Left renal pelvis (tissue), 4 donors: ENCODE data around the gene BPTF. TPM values are rescaled to one million over a fixed set of nuclear protein-coding genes. Genes with fewer than 3 reads are reported as not detected.
"Not testable (repeated sequence)": the region's sequence is repeated elsewhere in the genome, so short reads cannot be mapped to it uniquely, and the experiment has no call there.

Source experiments
- DNase-seq, 4 donors: peaks; one replicate each; pipeline ENCODE4 v3.0.0-alpha.2; 2013; ENCODE audit warnings: low read depth in 4 of 4, low spot score in 3 of 4
- polyA plus RNA-seq, 4 donors: library from polyadenylated mRNA; unstranded; fragments of 120-200 nt; gene quantifications; one replicate each; pipeline ENCODE4 v1.2.1, GENCODE V29; 2013; ENCODE audit not compliant: insufficient read length in 4 of 4

BPTF gene
- polyA plus RNA-seq, 4 donors: 94.0 to 129 (median 118) TPM

DNA sequence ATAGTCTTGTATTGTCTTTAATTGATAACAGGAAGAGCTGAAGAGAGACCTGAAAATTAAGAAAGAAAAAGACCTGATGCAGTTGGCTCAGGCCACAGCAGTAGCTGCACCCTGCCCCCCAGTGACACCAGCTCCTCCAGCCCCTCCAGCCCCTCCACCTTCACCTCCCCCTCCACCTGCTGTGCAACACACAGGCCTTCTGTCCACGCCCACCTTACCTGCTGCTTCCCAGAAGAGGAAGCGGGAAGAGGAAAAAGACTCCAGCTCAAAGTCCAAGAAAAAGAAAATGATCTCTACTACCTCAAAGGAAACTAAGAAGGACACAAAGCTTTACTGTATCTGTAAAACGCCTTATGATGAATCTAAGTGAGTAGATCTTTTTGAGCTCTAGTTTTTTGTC, 134.2 kb downstream of the BPTF start:
- DNase-seq: no peak

DNA sequence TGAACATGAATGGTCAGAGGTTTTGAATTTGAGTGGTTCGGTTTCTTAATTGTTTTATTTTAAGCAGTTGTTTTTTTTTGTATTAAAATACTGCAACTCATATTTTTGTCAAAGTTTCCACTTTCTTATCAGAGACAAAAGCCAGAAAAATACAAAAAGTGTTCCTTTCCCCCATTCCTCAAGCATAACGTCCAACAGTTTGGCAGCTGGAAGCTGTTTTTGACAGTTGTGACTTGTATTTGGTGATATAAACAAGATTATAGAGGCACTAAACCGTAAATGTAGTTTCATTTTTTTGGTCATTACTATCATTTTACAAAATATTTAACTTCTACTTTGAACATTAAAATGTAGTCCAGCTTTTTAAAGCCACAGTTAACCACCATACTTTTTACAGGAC, 135.0 kb downstream of the BPTF start:
- not testable (repeated sequence) for DNase-seq

GRCh38 chr17:67962156-67962555, 136.9 kb downstream of the BPTF start:
- not testable (repeated sequence) for DNase-seq

- DNase-seq: peak in 3 of 4 donors; percentile 12 to 24 (median 18)
These were observed 137.9 kb downstream of the BPTF start for GRCh38 chr17:67963145-67963572.

- DNase-seq: no peak
These were observed 145.5 kb downstream of the BPTF start for GRCh38 chr17:67970783-67971182.

- no peak for DNase-seq
These were observed 148.9 kb downstream of the BPTF start for GRCh38 chr17:67974185-67974584.

DNA sequence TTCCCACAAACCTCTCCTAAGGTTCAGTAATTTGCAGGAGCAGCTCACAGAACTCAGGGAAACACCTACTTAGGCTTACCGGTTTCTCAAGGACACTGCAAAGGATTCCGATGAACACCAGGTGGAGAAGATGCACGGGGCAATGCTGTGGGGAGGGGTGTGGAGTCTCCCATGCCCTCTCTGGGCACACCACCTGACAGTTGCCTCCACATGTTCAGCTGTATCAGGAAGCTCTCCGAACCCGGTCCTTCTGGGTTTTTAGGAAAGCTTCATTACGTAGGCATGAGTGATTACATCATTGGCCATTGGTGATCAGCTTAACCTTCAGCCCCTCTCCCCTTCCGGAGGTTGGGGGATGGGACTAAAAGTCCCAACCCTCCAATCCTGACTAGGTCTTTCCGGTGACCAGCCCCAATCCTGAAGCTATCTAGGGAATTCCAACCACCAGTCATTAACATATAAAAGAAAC, 149.3 kb downstream of the BPTF start:
- no peak for DNase-seq

DNA sequence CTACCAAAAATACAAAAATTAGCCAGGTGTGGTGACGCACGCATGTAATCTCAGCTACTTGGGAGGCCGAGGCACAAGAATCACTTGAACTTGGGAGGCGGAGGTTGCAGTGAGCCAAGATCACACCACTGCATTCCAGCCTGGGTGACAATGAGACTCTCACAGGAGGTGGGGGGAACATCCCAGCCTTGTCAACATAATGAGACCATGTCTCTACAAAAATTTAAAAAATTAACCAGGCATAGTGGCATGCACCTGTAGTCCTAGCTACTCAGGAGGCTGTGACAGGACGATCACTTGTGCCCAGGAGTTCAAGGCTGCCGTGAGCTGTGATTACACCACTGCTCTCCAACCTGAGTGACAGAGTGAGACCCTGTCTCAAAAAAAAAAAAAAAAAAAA, 151.0 kb downstream of the BPTF start:
- DNase-seq: not testable (repeated sequence)

- no peak for DNase-seq
These were observed 155.2 kb downstream of the BPTF start for GRCh38 chr17:67980456-67980855.

DNA sequence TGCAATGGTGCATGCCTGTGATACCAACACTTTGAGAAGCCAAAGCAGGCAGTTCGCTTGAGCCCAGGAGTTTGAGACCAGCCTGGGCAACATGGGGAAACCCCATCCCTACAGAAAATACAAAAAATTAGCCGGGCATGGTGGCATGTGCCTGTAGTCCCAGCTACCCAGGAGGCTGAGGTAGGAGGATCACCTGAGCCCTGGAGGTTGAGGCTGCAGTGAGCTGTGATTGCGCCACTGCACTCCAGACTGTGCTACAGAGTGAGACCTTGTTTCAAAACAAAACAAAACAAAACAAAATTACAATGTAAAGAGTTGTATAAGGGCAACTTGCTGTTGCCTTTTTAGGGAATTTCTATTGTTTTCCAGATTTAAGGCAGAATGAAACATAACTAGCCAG, 155.6 kb downstream of the BPTF start:
- DNase-seq: not testable (repeated sequence)

GRCh38 chr17:67982034-67982640, 156.8 kb downstream of the BPTF start:
- no peak for DNase-seq

DNA sequence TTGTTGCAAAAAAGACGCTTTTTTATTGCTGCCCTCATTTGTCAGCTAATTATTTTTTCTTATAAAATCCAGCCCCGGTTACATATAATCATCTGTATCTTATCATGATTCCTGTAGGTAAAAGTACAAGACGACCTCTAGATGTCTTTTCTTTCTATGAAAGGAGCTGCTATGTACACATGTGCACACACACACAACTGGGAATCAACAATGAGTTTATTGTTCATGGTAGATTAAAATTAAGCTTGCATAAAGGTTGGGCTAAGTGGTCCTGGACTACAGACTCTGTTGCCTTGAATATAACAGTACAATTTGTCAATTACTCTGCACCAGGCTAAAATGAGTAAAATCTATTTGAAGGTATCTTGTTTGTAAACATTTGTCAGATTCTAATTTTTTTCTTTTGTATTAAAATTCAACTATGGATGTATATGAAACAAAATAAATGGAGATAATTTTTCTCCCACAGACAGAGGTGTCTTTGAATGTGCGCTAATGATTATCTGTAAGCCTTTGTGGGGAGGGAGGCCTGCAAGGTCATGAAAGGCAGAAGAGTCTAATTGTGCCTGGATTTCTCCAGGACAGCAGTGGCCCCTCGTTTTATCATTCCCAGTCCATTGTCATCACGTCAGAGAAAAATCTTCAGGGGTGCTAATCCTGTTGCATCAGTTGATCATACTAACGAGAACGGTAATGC, 157.5 kb downstream of the BPTF start:
- no peak for DNase-seq

DNA sequence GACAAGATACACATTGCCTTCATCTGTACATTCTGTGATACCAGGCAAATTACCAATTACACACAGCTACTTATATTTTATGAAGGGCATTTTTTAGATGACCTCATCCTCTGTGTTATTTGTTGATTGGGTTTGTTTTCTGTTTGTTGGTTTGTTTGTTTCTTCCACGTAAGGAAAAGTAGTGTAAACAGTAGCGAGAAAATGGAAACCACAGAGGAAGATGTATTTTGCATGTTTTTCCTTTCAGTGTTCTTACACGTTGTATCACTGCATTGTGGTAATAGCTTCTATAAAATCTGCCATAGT, 158.0 kb downstream of the BPTF start:
- DNase-seq: no peak

- DNase-seq: no peak
These were observed 165.6 kb downstream of the BPTF start for GRCh38 chr17:67990909-67991308.

DNA sequence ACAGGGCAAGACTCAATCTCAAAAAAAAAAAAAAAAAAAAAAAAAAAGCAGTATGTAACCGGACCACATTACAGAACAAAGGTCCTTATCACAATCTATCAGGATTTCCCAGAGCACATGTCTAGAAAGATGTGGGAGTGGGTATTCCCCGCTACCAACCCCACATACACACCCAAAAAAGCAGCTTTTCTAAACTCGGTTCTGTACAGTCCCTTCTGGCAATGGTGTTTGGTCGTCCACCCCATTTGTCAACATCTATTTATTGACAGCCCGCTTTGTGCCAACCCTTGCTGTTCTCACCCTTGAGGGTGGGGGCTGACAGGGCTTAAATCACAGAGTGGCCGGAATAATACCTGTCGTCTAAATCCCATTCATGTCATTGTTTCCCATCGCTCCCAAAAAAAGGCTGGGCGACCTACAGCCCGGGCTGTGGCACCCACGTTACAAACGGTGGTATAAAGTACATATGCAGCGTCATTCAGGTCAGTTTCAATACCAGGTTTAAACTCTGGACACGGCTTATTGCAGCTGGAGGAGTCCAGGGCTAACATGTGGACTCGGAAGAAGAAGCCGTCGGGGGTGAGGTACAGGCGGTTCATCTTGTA, 167.3 kb downstream of the BPTF start:
- DNase-seq: no peak

DNA sequence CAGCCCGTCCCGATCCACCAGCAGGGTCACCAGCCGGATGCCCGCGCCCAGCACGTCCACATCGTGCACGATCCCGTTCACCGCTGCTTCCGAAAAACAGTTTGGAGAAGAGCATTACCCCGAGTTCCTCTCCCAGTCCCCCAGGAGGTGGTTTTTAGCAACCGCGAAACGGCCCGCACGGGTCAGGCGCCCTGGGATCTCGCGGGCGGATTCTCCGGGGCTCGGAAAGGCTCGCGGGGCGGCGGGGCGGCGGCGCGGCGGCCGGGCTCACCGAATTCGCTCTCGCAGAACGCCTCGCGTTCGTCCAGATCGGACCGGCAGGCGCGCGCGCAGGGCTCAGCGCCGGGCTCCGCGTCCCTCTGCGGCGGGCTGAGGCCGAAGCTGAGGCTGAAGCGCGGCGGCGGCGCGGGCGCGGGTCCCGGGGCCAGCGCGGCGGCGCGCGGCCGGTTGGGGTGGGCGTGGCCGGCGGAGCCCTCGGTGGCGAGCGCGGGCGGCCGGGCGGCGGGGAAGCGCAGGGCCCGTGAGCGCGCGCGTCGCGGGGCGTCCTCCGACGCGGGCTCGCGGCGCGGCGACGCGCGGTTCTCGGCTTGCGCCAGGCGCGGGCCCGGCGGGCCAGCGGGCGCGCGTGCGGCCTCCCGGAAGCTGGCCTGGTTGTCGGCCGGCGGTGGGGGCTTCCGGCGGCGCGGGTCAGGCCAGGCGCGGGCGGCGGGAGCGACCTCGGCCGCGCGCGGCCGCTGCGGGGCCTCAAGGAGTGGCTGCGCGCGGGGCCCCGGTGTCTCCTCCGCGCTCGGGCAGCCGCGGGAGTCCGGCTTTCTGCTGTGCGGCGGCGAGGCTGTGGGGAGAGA, 168.1 kb downstream of the BPTF start:
- DNase-seq: peak in 3 of 4 donors; percentile 73 to 81 (median 80)

GRCh38 chr17:67993998-67994361, 168.7 kb downstream of the BPTF start:
- DNase-seq: no peak

- no peak for DNase-seq
These were observed 169.7 kb downstream of the BPTF start for GRCh38 chr17:67994817-67995569.

GRCh38 chr17:67995570-67996263, 170.4 kb downstream of the BPTF start:
- DNase-seq: no peak
